H1 (cell line): ENCODE results near the gene ARL3. TPM values are rescaled to one million over a fixed set of nuclear protein-coding genes. Genes with fewer than 3 reads are reported as not detected.

ENCODE experiments used
- ATF3 ChIP-seq: IDR thresholded peaks from 2 replicates; pipeline ENCODE4 v1.6.1; 2011; ENCODE audit warnings: low read depth, mild to moderate bottlenecking, low read length; ENCODE audit not compliant: insufficient read depth
- BACH1 ChIP-seq: IDR thresholded peaks from 2 replicates; pipeline ENCODE4 v1.6.1; 2012; ENCODE audit warnings: low read length, improper control_type of control experiment
- CTBP2 ChIP-seq: IDR thresholded peaks from 2 replicates; pipeline ENCODE4 v1.7.0; 2011; ENCODE audit warnings: borderline replicate concordance, mild to moderate bottlenecking, moderate library complexity, mixed read lengths, low read length; ENCODE audit not compliant: insufficient read depth, insufficient read length
- EP300 ChIP-seq, 2 experiments: IDR thresholded peaks; 1 replicate in 1 of 2; 2 replicates in 1 of 2; pipeline ENCODE4 v1.6.1; 2011 to 2012; ENCODE audit warnings: low read depth in 2 of 2, low read length in 2 of 2, mild to moderate bottlenecking in 2 of 2, borderline replicate concordance in 1 of 2, inconsistent platforms in 1 of 2, moderate library complexity in 1 of 2
- EZH2 ChIP-seq: fragments of 200-600 bp; sonication (generic); IDR thresholded peaks from 2 replicates; pipeline ENCODE4 v1.7.1; 2012; ENCODE audit warnings: low read depth, mild to moderate bottlenecking, moderate library complexity, low read length, inconsistent platforms; ENCODE audit not compliant: severe bottlenecking
- FOSL1 ChIP-seq: IDR thresholded peaks from 2 replicates; pipeline ENCODE4 v1.6.1; 2011; ENCODE audit warnings: mild to moderate bottlenecking, low read depth, low read length, moderate library complexity; ENCODE audit not compliant: insufficient read depth
- POLR2A ChIP-seq, 2 experiments: IDR thresholded peaks; 1 replicate in 1 of 2; 2 replicates in 1 of 2; pipeline ENCODE4 v1.6.1; 2011; ENCODE audit warnings: low read depth in 2 of 2, low read length in 2 of 2, mild to moderate bottlenecking in 2 of 2; ENCODE audit errors: control extremely low read depth in 1 of 2
- TAF7 ChIP-seq: optimal IDR thresholded peaks from 2 replicates; pipeline ENCODE3; 2011; ENCODE audit warnings: low read depth, mild to moderate bottlenecking, inconsistent platforms, low read length, moderate library complexity, borderline replicate concordance
- TEAD4 ChIP-seq: IDR thresholded peaks from 2 replicates; pipeline ENCODE4 v1.6.1; 2012; ENCODE audit warnings: low read depth, low read length, inconsistent platforms, mixed read lengths
- polyA plus RNA-seq, 7 experiments: library from polyadenylated mRNA; depleted of rRNA in 3 of 7; stranded (reverse) in 5 of 7; unstranded in 2 of 7; fragments of >200 nt in 5 of 7; fragments of 200-250 nt in 2 of 7; gene quantifications; 1 replicate in 5 of 7; 2 replicates in 1 of 7; 4 replicates in 1 of 7; pipeline versions ENCODE4 v1.2.1 to v1.2.3, GENCODE V29; 2011 to 2013; ENCODE audit warnings: missing spikeins in 2 of 7, mixed read lengths in 2 of 7
- total RNA-seq: library from RNA; stranded (reverse); fragmentation: NEBNext Ultra II Directional; extraction: Animal tissue kit (Norgen Biotek cat#: 25700); gene quantifications from 2 replicates; pipeline ENCODE4 v1.2.1, GENCODE V29; 2021

The ARL3 gene
- total and polyA plus RNA-seq, 2 of the 8 experiments (the other 6 are each of a cell fraction or from before 2014, with no cell fraction given) = 8.8 to 16.2 TPM

- TF ChIP-seq ATF3 = no peak
- TF ChIP-seq CTBP2 = no peak
- no peak for TF ChIP-seq TEAD4
- no peak for TF ChIP-seq EP300 (IDR thresholded peaks at IDR 0.05; ENCODE audit: borderline replicate concordance in 1 of 2, low read depth in 2 of 2, low read length in 2 of 2)
- TF ChIP-seq POLR2A (IDR thresholded peaks at IDR 0.05; ENCODE audit: control extremely low read depth in 1 of 2, low read depth in 2 of 2, low read length in 2 of 2) = no peak
- no peak for TF ChIP-seq TAF7
- TF ChIP-seq FOSL1 = no peak
- TF ChIP-seq EZH2 = no peak
- TF ChIP-seq BACH1 = no peak
Observed at GRCh38 chr10:102628451-102628911, 85.7 kb downstream of the ARL3 start (continued).
